ENCODE measurements around the gene UBE4B. TPM values are rescaled to one million over a fixed set of nuclear protein-coding genes. Genes with fewer than 3 reads are reported as not detected.

The UBE4B gene
- total and polyA plus RNA-seq, 2 of the 13 experiments (the other 11 are each of a cell fraction or from before 2014, with no cell fraction given): 15.2 to 24.8 TPM

GRCh38 chr1:10033359-10033845, 644 bp downstream of the UBE4B start (continued):
- TF ChIP-seq ZNF691 (CRISPR knock-in tag; IDR thresholded peaks at IDR 0.05; ENCODE audit: borderline replicate concordance, low read depth) (no peak), ZNF709 (CRISPR knock-in tag; IDR thresholded peaks at IDR 0.05) (0 out of 2 replicates have a peak, but pooled peaks have one; percentile 4), ONECUT2 (CRISPR knock-in tag; IDR thresholded peaks at IDR 0.05) (no peak), ZNF850 (CRISPR knock-in tag; conservative IDR thresholded peaks at IDR 0.05) (no peak), CREB3 (CRISPR knock-in tag; IDR thresholded peaks at IDR 0.05) (no peak), ZNF724P (CRISPR knock-in tag; IDR thresholded peaks at IDR 0.05; ENCODE audit: borderline replicate concordance) (no peak), ZBTB25 (CRISPR knock-in tag; IDR thresholded peaks at IDR 0.05) (no peak), TERF1 (CRISPR knock-in tag; IDR thresholded peaks at IDR 0.05) (no peak), FIP1L1 (IDR thresholded peaks at IDR 0.05; ENCODE audit: borderline replicate concordance, insufficient read depth, low read depth, low read length) (no peak), KDM1A (CRISPR knock-in tag; IDR thresholded peaks at IDR 0.05) (no peak), EED (CRISPR knock-in tag; IDR thresholded peaks at IDR 0.05) (0 out of 2 replicates have a peak, but pooled peaks have one; percentile 29), DPF2 (CRISPR knock-in tag; IDR thresholded peaks at IDR 0.05; ENCODE audit: borderline replicate concordance, low read depth) (no peak), CEBPZ (IDR thresholded peaks at IDR 0.05; ENCODE audit: low read length) (no peak), BRF2 (CRISPR knock-in tag; IDR thresholded peaks at IDR 0.05) (no peak), FOSL1 (CRISPR knock-in tag; IDR thresholded peaks at IDR 0.05; ENCODE audit: borderline replicate concordance) (no peak), ZNF775 (CRISPR knock-in tag; IDR thresholded peaks at IDR 0.05; ENCODE audit: borderline replicate concordance) (no peak), KLF6 (CRISPR knock-in tag; IDR thresholded peaks at IDR 0.05) (no peak), ZNF549 (CRISPR knock-in tag; IDR thresholded peaks at IDR 0.05) (no peak)
- TF ChIP-seq, protein P1, sequence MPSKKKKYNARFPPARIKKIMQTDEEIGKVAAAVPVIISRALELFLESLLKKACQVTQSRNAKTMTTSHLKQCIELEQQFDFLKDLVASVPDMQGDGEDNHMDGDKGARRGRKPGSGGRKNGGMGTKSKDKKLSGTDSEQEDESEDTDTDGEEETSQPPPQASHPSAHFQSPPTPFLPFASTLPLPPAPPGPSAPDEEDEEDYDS (CRISPR knock-in tag; IDR thresholded peaks at IDR 0.05): no peak; the same call in 1 of the 2 replicates
- TF ChIP-seq, protein P2, sequence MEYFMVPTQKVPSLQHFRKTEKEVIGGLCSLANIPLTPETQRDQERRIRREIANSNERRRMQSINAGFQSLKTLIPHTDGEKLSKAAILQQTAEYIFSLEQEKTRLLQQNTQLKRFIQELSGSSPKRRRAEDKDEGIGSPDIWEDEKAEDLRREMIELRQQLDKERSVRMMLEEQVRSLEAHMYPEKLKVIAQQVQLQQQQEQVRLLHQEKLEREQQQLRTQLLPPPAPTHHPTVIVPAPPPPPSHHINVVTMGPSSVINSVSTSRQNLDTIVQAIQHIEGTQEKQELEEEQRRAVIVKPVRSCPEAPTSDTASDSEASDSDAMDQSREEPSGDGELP (IDR thresholded peaks at IDR 0.05; ENCODE audit: borderline replicate concordance, low read depth): no peak

All from HepG2 (cell line).